Lower lobe of right lung (tissue), 2 donors: ENCODE measurements around the gene KRT83. TPM values are rescaled to one million over a fixed set of nuclear protein-coding genes. Genes with fewer than 3 reads are reported as not detected.

Source experiments
- ATAC-seq, 2 donors: fragments of 200-7000 bp; cut with Tn5 transposase; one replicate each; pipeline ENCODE4 v1.9.1; 2020 to 2022; ENCODE audit warnings: mild to moderate bottlenecking in 2 of 2, moderate library complexity in 2 of 2
- DNase-seq: peaks from one replicate; pipeline ENCODE4 v3.0.0-alpha.2; 2020
- H3K27ac ChIP-seq: fragments of 200-600 bp; one replicate; pipeline ENCODE4 v1.8.0; 2022
- H3K27me3 ChIP-seq: fragments of 200-600 bp; one replicate; pipeline ENCODE4 v1.8.0; 2022; ENCODE audit warnings: low read depth
- H3K36me3 ChIP-seq: fragments of 200-600 bp; one replicate; pipeline ENCODE4 v1.8.0; 2022; ENCODE audit warnings: mild to moderate bottlenecking
- H3K4me1 ChIP-seq: fragments of 200-600 bp; one replicate; pipeline ENCODE4 v1.8.0; 2022
- H3K4me3 ChIP-seq: fragments of 200-600 bp; one replicate; pipeline ENCODE4 v1.8.0; 2022; ENCODE audit warnings: mild to moderate bottlenecking
- H3K9me3 ChIP-seq: fragments of 200-600 bp; one replicate; pipeline ENCODE4 v1.8.0; 2022
- CTCF ChIP-seq: fragments of 200-600 bp; IDR thresholded peaks from one replicate; pipeline ENCODE4 v1.8.0; 2022; ENCODE audit warnings: antibody characterized with exemption, mild to moderate bottlenecking
- intact Hi-C: fragments of 100-400 bp; cut with DNase I; formaldehyde crosslinking; loops from one replicate; pipeline ENCODE4 v1.11.0; 2022
- total RNA-seq: library from RNA; stranded (reverse); fragmentation: NEBNext Ultra II Directional; extraction: Animal tissue kit (Norgen Biotek cat#: 25700); gene quantifications from one replicate; pipeline ENCODE4 v1.2.1, GENCODE V29; 2021
- donor health status: DM: no; HTN: yes; CAD: no; lungs with severe emphysema.

Gene KRT83
- total RNA-seq, 1 donor from 2014 or later, result not detected

- DNase-seq (no peak), ATAC-seq (peak in 1 of 2 donors; percentile 37)
- intact Hi-C loops, result no loop called here
- Histone ChIP-seq H3K4me3 (no peak overlapping the region), H3K4me1 (no peaks in the 10 kb centered on the region), H3K36me3 (no peaks in the 10 kb centered on the region), H3K27ac (no peak overlapping the region), H3K9me3 (no peaks in the 10 kb centered on the region), H3K27me3 (no peaks in the 10 kb centered on the region)
- TF ChIP-seq CTCF, result no peak
Observed at GRCh38 chr12:52335598-52336262, 14.5 kb upstream of the KRT83 start.

- TF ChIP-seq CTCF, result no peak
- intact Hi-C loops, result no loop called here
- ATAC-seq, result no peak
Observed at GRCh38 chr12:52334185-52334584, 13.0 kb upstream of the KRT83 start.

GRCh38 chr12:52333321-52333720 is 12.1 kb upstream of the KRT83 start:
- Histone ChIP-seq H3K36me3 (no peaks in the 10 kb centered on the region), H3K4me1 (no peaks in the 10 kb centered on the region), H3K27ac (no peak overlapping the region), H3K4me3 (no peak overlapping the region), H3K9me3 (no peaks in the 10 kb centered on the region), H3K27me3 (no peaks in the 10 kb centered on the region)
- no peak for TF ChIP-seq CTCF
- intact Hi-C loops, result no loop called here
- ATAC-seq (no peak), DNase-seq (no peak)

More at GRCh38 chr12:52334185-52334584, 13.0 kb upstream of the KRT83 start:
- Histone ChIP-seq H3K4me1 (no peaks in the 10 kb centered on the region), H3K27ac (no peak overlapping the region), H3K27me3 (no peaks in the 10 kb centered on the region), H3K9me3 (no peaks in the 10 kb centered on the region), H3K4me3 (no peak overlapping the region), H3K36me3 (no peaks in the 10 kb centered on the region)
- no peak for DNase-seq

GRCh38 chr12:52332381-52332780 is 11.2 kb upstream of the KRT83 start:
- Histone ChIP-seq H3K36me3 (no peaks in the 10 kb centered on the region), H3K27ac (no peak overlapping the region), H3K4me1 (no peaks in the 10 kb centered on the region), H3K4me3 (no peak overlapping the region), H3K9me3 (no peaks in the 10 kb centered on the region), H3K27me3 (no peaks in the 10 kb centered on the region)
- no peak for ATAC-seq
- no peak for DNase-seq
- intact Hi-C loops, result no loop called here
- no peak for TF ChIP-seq CTCF

- Histone ChIP-seq H3K36me3 (no peaks in the 10 kb centered on the region), H3K4me1 (no peaks in the 10 kb centered on the region), H3K27me3 (no peaks in the 10 kb centered on the region), H3K27ac (no peak overlapping the region), H3K4me3 (no peak overlapping the region), H3K9me3 (no peaks in the 10 kb centered on the region)
- intact Hi-C loops, result no loop called here
- ATAC-seq, result no peak
- no peak for DNase-seq
- no peak for TF ChIP-seq CTCF
Observed at GRCh38 chr12:52331833-52332232, 10.6 kb upstream of the KRT83 start.
